ENCODE data around the gene PPP1R3G.

The PPP1R3G gene

GRCh38 chr6:5121956-5122355 lies 36.8 kb downstream of the PPP1R3G start:
- no peak for DNase-seq

- DNase-seq = no peak
Measured at GRCh38 chr6:5122504-5123112, 37.5 kb downstream of the PPP1R3G start.

- no peak for DNase-seq
Measured at GRCh38 chr6:5123296-5124143, 38.4 kb downstream of the PPP1R3G start.

GRCh38 chr6:5124526-5124925 lies 39.4 kb downstream of the PPP1R3G start:
- no peak for DNase-seq

GRCh38 chr6:5125152-5126006 lies 40.2 kb downstream of the PPP1R3G start:
- DNase-seq = no peak

GRCh38 chr6:5126214-5126613 lies 41.1 kb downstream of the PPP1R3G start:
- DNase-seq = no peak

GRCh38 chr6:5127106-5127687 lies 42.1 kb downstream of the PPP1R3G start:
- DNase-seq = no peak

- no peak for DNase-seq
Measured at GRCh38 chr6:5128351-5128750, 43.2 kb downstream of the PPP1R3G start.

GRCh38 chr6:5130135-5130866 lies 45.2 kb downstream of the PPP1R3G start:
- DNase-seq = no peak

GRCh38 chr6:5132731-5133130 lies 47.6 kb downstream of the PPP1R3G start:
- DNase-seq = no peak

GRCh38 chr6:5133943-5134342 lies 48.8 kb downstream of the PPP1R3G start:
- DNase-seq = no peak

GRCh38 chr6:5135788-5136376 lies 50.7 kb downstream of the PPP1R3G start:
- DNase-seq = peak; percentile 73

- DNase-seq = peak; percentile 32
Measured at GRCh38 chr6:5136851-5137250, 51.7 kb downstream of the PPP1R3G start.
